IMR-90 (cell line): ENCODE measurements around the gene NEAT1. TPM values are rescaled to one million over a fixed set of nuclear protein-coding genes. Genes with fewer than 3 reads are reported as not detected.

Experiments
- ATAC-seq: fragments of 200-7000 bp; cut with Tn5 transposase; 2 replicates; pipeline ENCODE4 v1.9.1; 2020; ENCODE audit warnings: low read depth, mild to moderate bottlenecking, moderate library complexity
- BruUV-seq: library from RNA; stranded (reverse); fragments of 400-500 nt; replicated peaks from 2 replicates; lab custom pipeline; 2021; lab: Mats Ljungman, UMichigan
- CTCF ChIA-PET: fragments of 300-600 bp; formaldehyde crosslinking; extraction: SDS; loops from one replicate; lab custom pipeline; 2021; ENCODE audit warnings: antibody characterized with exemption; lab: Yijun Ruan, JAX
- POLR2A ChIA-PET: fragments of 300-600 bp; sonication (Branson Sonifier 250); formaldehyde crosslinking; loops from one replicate; lab custom pipeline; 2022; ENCODE audit warnings: antibody characterized with exemption; ENCODE audit not compliant: unreplicated experiment; lab: Charles Lee
- DNase-seq: peaks from one replicate; pipeline ENCODE4 v3.0.0; 2013
- H2AFZ ChIP-seq: replicated peaks from 2 replicates; pipeline ENCODE3; 2013; ENCODE audit warnings: low read length, mild to moderate bottlenecking; ENCODE audit not compliant: poor library complexity
- H2AK5ac ChIP-seq: 2 replicates; pipeline ENCODE4 v1.6.1; 2013; ENCODE audit warnings: low read depth, low read length, inconsistent platforms
- H2AK9ac ChIP-seq: replicated peaks from 2 replicates; pipeline ENCODE3; 2013; ENCODE audit warnings: mild to moderate bottlenecking, low read depth, low read length, moderate library complexity; ENCODE audit not compliant: poor library complexity
- H2BK120ac ChIP-seq: 2 replicates; pipeline ENCODE4 v1.6.1; 2013; ENCODE audit warnings: low read depth, low read length, inconsistent platforms
- H2BK15ac ChIP-seq: 3 replicates; pipeline ENCODE4 v1.6.1; 2013; ENCODE audit warnings: low read depth, low read length, inconsistent platforms
- H2BK20ac ChIP-seq: 2 replicates; pipeline ENCODE4 v1.6.1; 2013; ENCODE audit warnings: low read depth, mild to moderate bottlenecking, inconsistent platforms, low read length, moderate library complexity
- H2BK5ac ChIP-seq: 2 replicates; pipeline ENCODE4 v1.6.1; 2013; ENCODE audit warnings: mild to moderate bottlenecking, low read depth, low read length, inconsistent platforms; ENCODE audit not compliant: poor library complexity, severe bottlenecking
- H3K14ac ChIP-seq: replicated peaks from 2 replicates; pipeline ENCODE4 v1.6.1; 2013; ENCODE audit warnings: low read depth, low read length, inconsistent platforms
- H3K18ac ChIP-seq: 2 replicates; pipeline ENCODE4 v1.6.1; 2013; ENCODE audit warnings: low read depth, low read length, control low read depth
- H3K23ac ChIP-seq: 2 replicates; pipeline ENCODE4 v1.6.1; 2013; ENCODE audit warnings: low read depth, low read length, inconsistent platforms
- H3K27ac ChIP-seq: 2 replicates; pipeline ENCODE4 v1.5.1; 2013; ENCODE audit warnings: mild to moderate bottlenecking, control low read depth, low read length; ENCODE audit not compliant: insufficient read depth
- H3K27me3 ChIP-seq: 2 replicates; pipeline ENCODE4 v1.6.1; 2013; ENCODE audit warnings: low read length; ENCODE audit not compliant: control insufficient read depth, insufficient read depth
- H3K36me3 ChIP-seq: 2 replicates; pipeline ENCODE4 v1.6.1; 2013; ENCODE audit warnings: low read length, mixed read lengths; ENCODE audit not compliant: control insufficient read depth, insufficient read depth
- H3K4ac ChIP-seq: 2 replicates; pipeline ENCODE4 v1.6.1; 2013; ENCODE audit warnings: low read depth, low read length, inconsistent platforms
- H3K4me1 ChIP-seq: 2 replicates; pipeline ENCODE4 v1.6.1; 2013; ENCODE audit warnings: low read length, mixed read lengths; ENCODE audit not compliant: control insufficient read depth, insufficient read depth
- H3K4me2 ChIP-seq: 2 replicates; pipeline ENCODE4 v1.6.1; 2013; ENCODE audit warnings: low read depth, mild to moderate bottlenecking, control low read depth, low read length, moderate library complexity
- H3K4me3 ChIP-seq: 2 replicates; pipeline ENCODE4 v1.5.1; 2013; ENCODE audit warnings: low read depth, mild to moderate bottlenecking, control low read depth, low read length, moderate library complexity; ENCODE audit not compliant: insufficient read depth
- H3K56ac ChIP-seq: 2 replicates; pipeline ENCODE4 v1.6.1; 2013; ENCODE audit warnings: low read length, inconsistent platforms; ENCODE audit not compliant: insufficient read depth; ENCODE audit errors: extremely low read depth
- H3K79me1 ChIP-seq, 2 experiments: 2 replicates each; pipeline ENCODE4 v1.6.1; 2013; ENCODE audit warnings: low read length in 2 of 2, inconsistent platforms in 1 of 2, low read depth in 1 of 2
- H3K9ac ChIP-seq: 2 replicates; pipeline ENCODE4 v1.6.1; 2013; ENCODE audit warnings: low read depth, low read length, control low read depth
- H3K9me1 ChIP-seq: 2 replicates; pipeline ENCODE4 v1.6.1; 2013; ENCODE audit warnings: low read length, inconsistent platforms; ENCODE audit not compliant: insufficient read depth
- H3K9me3 ChIP-seq: 2 replicates; pipeline ENCODE4 v1.6.1; 2013; ENCODE audit warnings: low read length; ENCODE audit not compliant: control insufficient read depth, insufficient read depth
- H4K20me1 ChIP-seq: 2 replicates; pipeline ENCODE4 v1.6.1; 2013; ENCODE audit warnings: low read length, inconsistent platforms; ENCODE audit not compliant: insufficient read depth
- H4K5ac ChIP-seq: 2 replicates; pipeline ENCODE4 v1.6.1; 2013; ENCODE audit warnings: mild to moderate bottlenecking, low read depth, low read length, control low read depth
- H4K8ac ChIP-seq, 2 experiments: 2 replicates each; pipeline ENCODE4 v1.6.1; 2013; ENCODE audit warnings: low read depth in 2 of 2, low read length in 2 of 2, control low read depth in 1 of 2, inconsistent platforms in 1 of 2
- H4K91ac ChIP-seq: 2 replicates; pipeline ENCODE4 v1.6.1; 2013; ENCODE audit warnings: low read depth, low read length, inconsistent platforms; ENCODE audit not compliant: insufficient read depth
- BHLHE40 ChIP-seq: fragments of 150-350 bp; IDR thresholded peaks from 2 replicates; pipeline ENCODE4 v1.6.1; 2016; ENCODE audit warnings: mild to moderate bottlenecking, low read depth, low read length
- CEBPB ChIP-seq: IDR thresholded peaks from 2 replicates; pipeline ENCODE4 v1.6.1; 2012; ENCODE audit warnings: low read depth, low read length, improper control_type of control experiment
- CHD1 ChIP-seq: IDR thresholded peaks from 2 replicates; pipeline ENCODE4 v1.6.1; 2012; ENCODE audit warnings: low read depth, low read length, improper control_type of control experiment
- CTCF ChIP-seq: conservative IDR thresholded peaks from 2 replicates; pipeline ENCODE4 v1.5.1; 2012; ENCODE audit warnings: mild to moderate bottlenecking, low read depth, low read length, improper control_type of control experiment
- ELK1 ChIP-seq: fragments of 150-350 bp; IDR thresholded peaks from 2 replicates; pipeline ENCODE4 v1.6.1; 2016; ENCODE audit warnings: low read depth, mild to moderate bottlenecking, low read length, moderate library complexity, borderline replicate concordance
- FOS ChIP-seq: fragments of 150-350 bp; IDR thresholded peaks from 2 replicates; pipeline ENCODE4 v1.6.1; 2016; ENCODE audit warnings: low read depth, low read length
- MAFK ChIP-seq: IDR thresholded peaks from 2 replicates; pipeline ENCODE4 v1.6.1; 2012; ENCODE audit warnings: low read depth, low read length, improper control_type of control experiment
- MAZ ChIP-seq: IDR thresholded peaks from 2 replicates; pipeline ENCODE4 v1.6.1; 2012; ENCODE audit warnings: low read depth, mild to moderate bottlenecking, low read length, improper control_type of control experiment, moderate library complexity, borderline replicate concordance
- MXI1 ChIP-seq: IDR thresholded peaks from 2 replicates; pipeline ENCODE4 v1.6.1; 2012; ENCODE audit warnings: low read depth, mild to moderate bottlenecking, low read length, moderate library complexity, borderline replicate concordance
- NFE2L2 ChIP-seq: fragments of 150-350 bp; IDR thresholded peaks from 2 replicates; pipeline ENCODE4 v1.6.1; 2016; ENCODE audit warnings: low read depth, mild to moderate bottlenecking, low read length
- RAD21 ChIP-seq: IDR thresholded peaks from 2 replicates; pipeline ENCODE4 v1.6.1; 2012; ENCODE audit warnings: low read length, improper control_type of control experiment
- RCOR1 ChIP-seq: IDR thresholded peaks from 2 replicates; pipeline ENCODE4 v1.6.1; 2012; ENCODE audit warnings: mild to moderate bottlenecking, low read length, improper control_type of control experiment; ENCODE audit not compliant: insufficient replicate concordance
- RFX5 ChIP-seq: IDR thresholded peaks from 2 replicates; pipeline ENCODE4 v1.8.0; 2012; ENCODE audit warnings: low read depth, mild to moderate bottlenecking, low read length, moderate library complexity
- SMC3 ChIP-seq: fragments of 150-350 bp; IDR thresholded peaks from 2 replicates; pipeline ENCODE4 v1.6.1; 2016; ENCODE audit warnings: low read depth, mild to moderate bottlenecking, antibody characterized with exemption, low read length, moderate library complexity
- USF2 ChIP-seq: fragments of 150-350 bp; IDR thresholded peaks from 2 replicates; pipeline ENCODE4 v1.6.1; 2017; ENCODE audit warnings: mild to moderate bottlenecking, antibody characterized with exemption, low read length, low read depth
- WGBS, 2 experiments: methylation state at CpG; one replicate each; pipeline versions ENCODE4 v1.1.5 to v1.1.7; 2013; ENCODE audit warnings: missing lambda C conversion rate in 2 of 2; ENCODE audit not compliant: insufficient read length in 1 of 2; ENCODE audit errors: extremely low coverage in 2 of 2; 5-methylcytosine and 5-hydroxymethylcytosine counted together
- dilution Hi-C: fragments of 300-500 bp; cut with HindIII; formaldehyde crosslinking; loops from one replicate; pipeline ENCODE4 v1.14.3; 2018; ENCODE audit warnings: low sequenced_read_pairs; ENCODE audit not compliant: unreplicated experiment
- in situ Hi-C: fragments of 300-500 bp; cut with MboI; formaldehyde crosslinking; loops from 3 replicates; pipeline ENCODE4 v1.14.3; 2019; ENCODE audit warnings: low sequenced_read_pairs, inconsistent platforms, mixed read lengths
- intact Hi-C: fragments of 100-400 bp; cut with micrococcal nuclease; formaldehyde crosslinking; loops from 2 replicates; pipeline ENCODE4 v1.10.0; 2022
- polyA plus RNA-seq, 3 experiments: library from polyadenylated mRNA; depleted of rRNA; stranded (reverse); fragments of >200 nt; gene quantifications; 2 replicates each; pipeline ENCODE4 v1.2.3, GENCODE V29; 2012; ENCODE audit warnings: low replicate concordance in 1 of 3
- total RNA-seq: library from RNA; depleted of rRNA; stranded (reverse); fragments of >200 nt; gene quantifications from 2 replicates; pipeline ENCODE4 v1.2.3, GENCODE V29; 2012

NEAT1 gene
- total and polyA plus RNA-seq, 2 of the 4 experiments (the other 2 are of a cell fraction), result 30.1 to 114 TPM

GRCh38 chr11:65474864-65475263, 52.3 kb downstream of the NEAT1 start:
- Histone ChIP-seq H3K18ac (no peak overlapping the region), H3K4ac (no peak overlapping the region), H3K23ac (no peak overlapping the region), H3K9ac (no peak overlapping the region), H3K56ac (no peak overlapping the region), H2BK5ac (no peak overlapping the region), H3K14ac (no peak overlapping the region), H2AK5ac (no peak overlapping the region), H3K36me3 (no peaks in the 10 kb centered on the region), H4K5ac (no peak overlapping the region), H4K8ac (no peak overlapping the region), H4K20me1 (no peaks in the 10 kb centered on the region), H4K91ac (no peak overlapping the region), H3K4me3 (no peak overlapping the region), H3K79me1 (peaks cover 7 to 72% of the 10 kb centered on the region in 2 experiments; a peak in 3 of 4 replicates), H2AK9ac (no peak overlapping the region), H2BK120ac (no peak overlapping the region), H3K4me1 (peaks cover 28% of the 10 kb centered on the region), H3K9me3 (no peaks in the 10 kb centered on the region), H3K27me3 (no peaks in the 10 kb centered on the region), H2BK20ac (no peak overlapping the region), H3K9me1 (peaks cover 14% of the 10 kb centered on the region), H2BK15ac (no peak overlapping the region), H3K27ac (no peak overlapping the region), H3K4me2 (no peak overlapping the region), H2AFZ (no peak overlapping the region)
- ATAC-seq (no peak), DNase-seq (no peak)
- dilution Hi-C loops (no loop called here), intact Hi-C loops (loop anchor here (5.0 kb wide), 1 partner anchor 32 kb away; no protein-coding TSS in a partner anchor), in situ Hi-C loops (loop anchor here (5.0 kb wide), 1 partner anchor 32 kb away; no protein-coding TSS in a partner anchor)
- ChIA-PET POLR2A (no interaction called here), CTCF (no interaction called here)
- BruUV-seq, result no TSS peak
- TF ChIP-seq RCOR1 (no peak), SMC3 (no peak), CTCF (no peak), MXI1 (no peak), ELK1 (no peak), RFX5 (no peak), NFE2L2 (no peak), MAFK (no peak), RAD21 (no peak), FOS (no peak), CEBPB (no peak), CHD1 (no peak), USF2 (no peak), MAZ (no peak), BHLHE40 (no peak)
- no CpG with 5 or more reads among the region's 3 CpGs for WGBS, 2 experiments
